ENCODE data around the gene RHOF. TPM values are rescaled to one million over a fixed set of nuclear protein-coding genes. Genes with fewer than 3 reads are reported as not detected.

RHOF gene
- total and polyA plus RNA-seq, 2 of the 13 experiments (the other 11 are each of a cell fraction or from before 2014, with no cell fraction given) = 14.6 to 32.2 TPM

GRCh38 chr12:121793838-121794533 lies 498 bp upstream of the RHOF start:
- Histone ChIP-seq H3K27ac (ENCODE audit: extremely low read length, insufficient read depth, low read length) (peak overlapping the region; percentile 85), H3K9me3 (ENCODE audit: low read length) (no peaks in the 10 kb centered on the region), H4K20me1 (ENCODE audit: insufficient read depth, low read length) (peaks cover 11% of the 10 kb centered on the region; the same call in 1 of the 2 replicates), H3K79me2 (ENCODE audit: insufficient read depth, low read length) (peaks cover 50% of the 10 kb centered on the region), H3K4me1 (ENCODE audit: insufficient read depth, low read length) (peaks cover 92% of the 10 kb centered on the region), H2AFZ (ENCODE audit: low read length) (no peak overlapping the region), H3K36me3 (replicated peaks in 1 of 2; ENCODE audit: control insufficient read depth in 1 of 2, insufficient read depth in 2 of 2, low read length in 2 of 2) (no peaks in the 10 kb centered on the region; a peak in 3 of 5 replicates), H3K9ac (ENCODE audit: insufficient read depth, low read depth, low read length) (peak overlapping the region; percentile 82), H3K4me3 (replicated peaks in 1 of 3; ENCODE audit: insufficient read depth in 1 of 3, low read depth in 2 of 3, low read length in 3 of 3) (peak overlapping the region; percentile 71 to 79 (median 71); a peak in 5 of 6 replicates), H3K27me3 (ENCODE audit: control insufficient read depth in 1 of 2, insufficient read depth in 2 of 2, low read length in 2 of 2) (no peaks in the 10 kb centered on the region), H3K4me2 (ENCODE audit: low read depth, low read length) (peak overlapping the region; percentile 95)
- peak; percentile 49 for ATAC-seq
- ChIA-PET CTCF (ENCODE audit: low intra/inter-chr PET ratio, low total read pairs) (interaction anchor here (1.2 to 3.9 kb wide), 7 partner anchors 12 to 100 kb away, joined by 4 to 89 read pairs (median 20); partner anchors contain the start of gene PSMD9), POLR2A (interaction anchor here (0.8 to 14.0 kb wide), 14 partner anchors 9 to 107 kb away, joined by 3 to 393 read pairs (median 6); partner anchors contain the start of genes HPD, PSMD9, SETD1B and TMEM120B)
- DNase-seq (ENCODE audit: low spot score) = peak; percentile 75
- in situ Hi-C loops (cut with HindIII; ENCODE audit: extremely low pct_ligation_motif_present, low pct_unique_long_range_greater_than_20kb) = loop anchor here (5.0 kb wide), 1 partner anchor 93 kb away; the partner anchor contains the start of gene PSMD9
- WGBS (ENCODE audit: low lambda C conversion rate) = 28% methylated on average over 44 of the region's 59 CpGs
- intact Hi-C loops (cut with micrococcal nuclease; ENCODE audit: unreplicated experiment) = loop anchor here (1.0 to 5.0 kb wide), 2 partner anchors 18 to 97 kb away; no protein-coding TSS in a partner anchor
- no TSS peak for BruUV-seq (replicated peaks)
- peak; percentile 54 for FAIRE-seq
- TF ChIP-seq CTCF (CRISPR knock-in tag; IDR thresholded peaks at IDR 0.05) = peak; percentile 99
- TF ChIP-seq TMF1 (CRISPR knock-in tag; IDR thresholded peaks at IDR 0.05; ENCODE audit: low read depth) = 0 out of 2 replicates have a peak, but pooled peaks have one; percentile 25
- TF ChIP-seq ZNF30 (CRISPR knock-in tag; IDR thresholded peaks at IDR 0.05) = no peak
- TF ChIP-seq SOX6 (IDR thresholded peaks at IDR 0.05) = no peak
- TF ChIP-seq SOX6 (CRISPR knock-in tag; IDR thresholded peaks at IDR 0.05) = peak; percentile 73; the same call in 1 of the 2 replicates
- peak; percentile 61 for TF ChIP-seq ZMYM3 (CRISPR knock-in tag; IDR thresholded peaks at IDR 0.05)
- TF ChIP-seq GATAD1 (CRISPR knock-in tag; IDR thresholded peaks at IDR 0.05) = peak; percentile 71
- TF ChIP-seq ZNF432 (CRISPR knock-in tag; IDR thresholded peaks at IDR 0.05; ENCODE audit: borderline replicate concordance) = no peak
- no peak for TF ChIP-seq EHMT2 (IDR thresholded peaks at IDR 0.05; ENCODE audit: borderline replicate concordance, low read depth, low read length)
- TF ChIP-seq ZNF552 (CRISPR knock-in tag; IDR thresholded peaks at IDR 0.05; ENCODE audit: borderline replicate concordance) = peak; percentile 75
- TF ChIP-seq SMC3 (IDR thresholded peaks at IDR 0.05; ENCODE audit: low read length) = peak; percentile 29; the same call in 1 of the 2 replicates
- TF ChIP-seq, protein P1, sequence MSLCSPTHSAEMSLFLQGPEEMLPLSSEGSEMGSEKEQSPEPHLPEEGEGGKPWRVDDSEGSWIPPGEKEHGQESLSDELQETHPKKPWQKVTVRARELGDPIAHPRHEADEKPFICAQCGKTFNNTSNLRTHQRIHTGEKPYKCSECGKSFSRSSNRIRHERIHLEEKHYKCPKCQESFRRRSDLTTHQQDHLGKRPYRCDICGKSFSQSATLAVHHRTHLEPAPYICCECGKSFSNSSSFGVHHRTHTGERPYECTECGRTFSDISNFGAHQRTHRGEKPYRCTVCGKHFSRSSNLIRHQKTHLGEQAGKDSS (CRISPR knock-in tag; IDR thresholded peaks at IDR 0.05; ENCODE audit: borderline replicate concordance, low read depth) = peak; percentile 72
- peak; percentile 74 for TF ChIP-seq NFYB (CRISPR knock-in tag; IDR thresholded peaks at IDR 0.05)
- TF ChIP-seq BHLHE40 (IDR thresholded peaks at IDR 0.05; ENCODE audit: low read length) = 0 out of 2 replicates have a peak, but pooled peaks have one; percentile 32
- TF ChIP-seq CEBPG (CRISPR knock-in tag; IDR thresholded peaks at IDR 0.05) = peak; percentile 40; the same call in 1 of the 2 replicates
- peak; percentile 47 for TF ChIP-seq PHF20 (CRISPR knock-in tag; IDR thresholded peaks at IDR 0.05)
- TF ChIP-seq ZNF7 (CRISPR knock-in tag; IDR thresholded peaks at IDR 0.05) = no peak
- TF ChIP-seq ZNF3 (CRISPR knock-in tag; IDR thresholded peaks at IDR 0.05) = no peak
- TF ChIP-seq CREB1 (IDR thresholded peaks at IDR 0.05) = no peak
- no peak for TF ChIP-seq CREB1 (CRISPR knock-in tag; IDR thresholded peaks at IDR 0.05)
- TF ChIP-seq SOX13 (IDR thresholded peaks at IDR 0.05) = peak; percentile 31; the same call in 1 of the 2 replicates
- peak in 1 of 2 experiments; percentile 63; a peak in 2 of 4 replicates for TF ChIP-seq SOX13 (CRISPR knock-in tag; conservative IDR thresholded peaks at IDR 0.05 in 1 of 2, IDR thresholded peaks at IDR 0.05 in 1 of 2)
- TF ChIP-seq STAG1 (CRISPR knock-in tag; IDR thresholded peaks at IDR 0.05) = peak; percentile 96
- TF ChIP-seq ZNF121 (CRISPR knock-in tag; IDR thresholded peaks at IDR 0.05) = no peak
- TF ChIP-seq MAFG (CRISPR knock-in tag; IDR thresholded peaks at IDR 0.05) = no peak

All from HepG2 (cell line).